GM12878 (cell line): ENCODE data around the gene SCRN1. TPM values are rescaled to one million over a fixed set of nuclear protein-coding genes. Genes with fewer than 3 reads are reported as not detected.

Experiments
- ATF7 ChIP-seq: fragments of 450-650 bp; IDR thresholded peaks from 2 replicates; pipeline ENCODE4 v1.6.1; 2016; ENCODE audit warnings: low read depth, mild to moderate bottlenecking
- BRCA1 ChIP-seq: IDR thresholded peaks from 2 replicates; pipeline ENCODE4 v1.6.1; 2011; ENCODE audit warnings: low read depth, low read length, improper control_type of control experiment
- CBX5 ChIP-seq: sonication (generic); IDR thresholded peaks from 2 replicates; pipeline ENCODE4 v1.6.1; 2016; ENCODE audit warnings: low read depth, moderate library complexity, mild to moderate bottlenecking, inconsistent platforms
- CHD1 ChIP-seq: IDR thresholded peaks from 2 replicates; pipeline ENCODE4 v1.6.1; 2012; ENCODE audit warnings: low read depth, low read length, improper control_type of control experiment
- DPF2 ChIP-seq: fragments of 450-650 bp; IDR thresholded peaks from 2 replicates; pipeline ENCODE4 v1.6.1; 2017; ENCODE audit warnings: mild to moderate bottlenecking
- EGR1 ChIP-seq, 2 experiments: IDR thresholded peaks; 1 replicate in 1 of 2; 2 replicates in 1 of 2; pipeline ENCODE4 v1.6.1; 2011 to 2012; ENCODE audit warnings: low read depth in 2 of 2, low read length in 2 of 2, borderline replicate concordance in 1 of 2, mild to moderate bottlenecking in 1 of 2, moderate library complexity in 1 of 2
- EZH2 ChIP-seq: IDR thresholded peaks from 2 replicates; pipeline ENCODE4 v1.6.1; 2012; ENCODE audit warnings: low read depth, mild to moderate bottlenecking, control low read depth, inconsistent platforms, low read length, borderline replicate concordance; ENCODE audit not compliant: control insufficient read depth
- FOS ChIP-seq: IDR thresholded peaks from 3 replicates; pipeline ENCODE4 v1.6.1; 2011; ENCODE audit warnings: borderline replicate concordance; ENCODE audit not compliant: insufficient read length; ENCODE audit errors: extremely low read depth
- FOXM1 ChIP-seq: IDR thresholded peaks from 2 replicates; pipeline ENCODE4 v1.6.1; 2012; ENCODE audit warnings: low read depth, mild to moderate bottlenecking, inconsistent platforms, low read length, moderate library complexity
- HDAC2 ChIP-seq: fragments of 200-600 bp; sonication (generic); IDR thresholded peaks from 2 replicates; pipeline ENCODE4 v1.6.1; 2017
- IKZF1 ChIP-seq: fragments of 450-650 bp; conservative IDR thresholded peaks from 2 replicates; pipeline ENCODE4 v1.6.1; 2017; ENCODE audit warnings: antibody characterized with exemption, mild to moderate bottlenecking
- IKZF2 ChIP-seq, 2 experiments: fragments of 450-650 bp; IDR thresholded peaks; 2 replicates each; pipeline ENCODE4 v1.6.1; 2017; ENCODE audit warnings: mild to moderate bottlenecking in 2 of 2, moderate library complexity in 2 of 2
- IRF3 ChIP-seq: fragments of 450-650 bp; IDR thresholded peaks from 2 replicates; pipeline ENCODE4 v1.6.1; 2014; ENCODE audit warnings: mild to moderate bottlenecking
- JUND ChIP-seq: IDR thresholded peaks from 2 replicates; pipeline ENCODE4 v1.6.1; 2012; ENCODE audit warnings: low read depth, mild to moderate bottlenecking, low read length, improper control_type of control experiment, moderate library complexity
- MEF2A ChIP-seq: IDR thresholded peaks from 2 replicates; pipeline ENCODE4 v1.6.1; 2011; ENCODE audit warnings: low read depth, mild to moderate bottlenecking, low read length, moderate library complexity; ENCODE audit not compliant: insufficient read depth
- MLLT1 ChIP-seq: fragments of 450-650 bp; IDR thresholded peaks from 2 replicates; pipeline ENCODE4 v1.6.1; 2016; ENCODE audit warnings: mild to moderate bottlenecking
- NRF1 ChIP-seq: conservative IDR thresholded peaks from 2 replicates; pipeline ENCODE4 v1.6.1; 2011; ENCODE audit warnings: mild to moderate bottlenecking, low read depth, low read length, improper control_type of control experiment
- PAX5 ChIP-seq: IDR thresholded peaks from 2 replicates; pipeline ENCODE4 v1.6.1; 2011; ENCODE audit warnings: low read depth, low read length, borderline replicate concordance
- RELB ChIP-seq: fragments of 450-650 bp; IDR thresholded peaks from 2 replicates; pipeline ENCODE4 v1.6.1; 2017; ENCODE audit warnings: low read depth, mild to moderate bottlenecking, moderate library complexity
- RUNX3 ChIP-seq: IDR thresholded peaks from 2 replicates; pipeline ENCODE4 v1.6.1; 2012; ENCODE audit warnings: low read length, inconsistent platforms
- SRF ChIP-seq, 2 experiments: IDR thresholded peaks; 2 replicates each; pipeline ENCODE4 v1.6.1; 2011; ENCODE audit warnings: low read depth in 2 of 2, low read length in 2 of 2, mild to moderate bottlenecking in 1 of 2, moderate library complexity in 1 of 2
- ZBED1 ChIP-seq: IDR thresholded peaks from 2 replicates; pipeline ENCODE4 v1.6.1; 2016; ENCODE audit warnings: borderline replicate concordance
- ZZZ3 ChIP-seq: IDR thresholded peaks from 2 replicates; pipeline ENCODE4 v1.6.1; 2011; ENCODE audit warnings: low read depth; ENCODE audit not compliant: control insufficient read depth, insufficient read length
- polyA plus RNA-seq, 11 experiments: library from polyadenylated mRNA; depleted of rRNA in 4 of 11; unstranded in 6 of 11; stranded (reverse) in 5 of 11; fragments of >200 nt; fragmentation: Nextera tagmentation in 4 of 11; fragmentation: Illumina TruSeq in 1 of 11; extraction: Ambion mirVana in 4 of 11; extraction: Trizol in 1 of 11; gene quantifications; 1 replicate in 1 of 11; 2 replicates in 10 of 11; pipeline versions ENCODE4 v1.2.1 to v1.2.3, GENCODE V29; 2011 to 2016; ENCODE audit warnings: inconsistent platforms in 2 of 11, missing spikeins in 2 of 11, low read depth in 1 of 11
- total RNA-seq, 4 experiments: library from RNA; depleted of rRNA in 3 of 4; stranded (reverse); fragments of >200 nt in 3 of 4; fragmentation: Illumina TruSeq in 1 of 4; extraction: Trizol in 1 of 4; gene quantifications; 2 replicates each; pipeline versions ENCODE4 v1.2.1 to v1.2.3, GENCODE V29; 2013 to 2021
- TF ChIP-seq, protein P1 (sequence below): IDR thresholded peaks from 2 replicates; pipeline ENCODE4 v1.6.1; 2012; ENCODE audit warnings: mild to moderate bottlenecking, low read depth, low read length

The SCRN1 gene
- total and polyA plus RNA-seq, 10 of the 15 experiments (the other 5 are each of a cell fraction or from before 2014, with no cell fraction given), result 11.1 to 67.6 (median 41.7) TPM

DNA sequence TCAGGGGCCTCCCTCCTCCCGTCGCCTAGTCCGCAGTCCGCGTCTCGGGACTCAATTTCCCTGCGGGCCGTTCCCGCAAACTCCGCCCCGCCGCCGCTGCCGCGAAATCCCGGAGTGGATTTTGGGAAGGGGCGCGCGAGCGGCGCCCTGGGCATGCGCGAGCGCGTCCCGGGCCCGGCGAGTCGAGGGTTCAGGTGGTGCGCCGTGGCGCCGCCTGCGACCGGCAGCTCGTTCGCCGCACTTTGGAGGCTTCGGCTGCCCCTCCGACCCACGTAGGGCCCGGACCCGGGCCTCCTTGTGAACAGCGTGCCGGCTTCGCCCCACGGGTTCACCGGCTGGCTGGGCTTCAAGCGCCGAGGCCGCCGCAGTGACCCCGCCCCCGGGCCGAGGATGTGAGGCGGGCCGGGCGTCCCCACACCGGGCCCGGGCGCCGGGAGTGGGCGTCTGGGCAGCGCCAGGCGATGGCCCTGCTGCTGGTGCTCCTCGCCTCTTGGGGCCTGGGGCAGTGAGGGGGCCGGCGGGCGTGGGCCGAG is 38.7 kb upstream of the SCRN1 start, which contains the start of gene PLEKHA8 (continued):
- peak in 1 of 2 experiments; percentile 66; a peak in 2 of 3 replicates for TF ChIP-seq EGR1 (IDR thresholded peaks at IDR 0.05; ENCODE audit: borderline replicate concordance in 1 of 2, low read depth in 2 of 2, low read length in 2 of 2)
- peak; percentile 80 for TF ChIP-seq NRF1
- TF ChIP-seq IKZF1, result peak; percentile 97
- peak; percentile 90 for TF ChIP-seq RUNX3
- no peak for TF ChIP-seq IRF3
- TF ChIP-seq SRF (IDR thresholded peaks at IDR 0.05; ENCODE audit: low read depth in 2 of 2, low read length in 2 of 2), result peak in 1 of 2 experiments; percentile 58; a peak in 1 of 4 replicates
- TF ChIP-seq IKZF2 (IDR thresholded peaks at IDR 0.05), result no peak; a peak in 1 of 4 replicates
- no peak for TF ChIP-seq ZZZ3
- no peak for TF ChIP-seq HDAC2
- peak; percentile 91; the same call in 1 of the 2 replicates for TF ChIP-seq DPF2
- TF ChIP-seq, protein P1, sequence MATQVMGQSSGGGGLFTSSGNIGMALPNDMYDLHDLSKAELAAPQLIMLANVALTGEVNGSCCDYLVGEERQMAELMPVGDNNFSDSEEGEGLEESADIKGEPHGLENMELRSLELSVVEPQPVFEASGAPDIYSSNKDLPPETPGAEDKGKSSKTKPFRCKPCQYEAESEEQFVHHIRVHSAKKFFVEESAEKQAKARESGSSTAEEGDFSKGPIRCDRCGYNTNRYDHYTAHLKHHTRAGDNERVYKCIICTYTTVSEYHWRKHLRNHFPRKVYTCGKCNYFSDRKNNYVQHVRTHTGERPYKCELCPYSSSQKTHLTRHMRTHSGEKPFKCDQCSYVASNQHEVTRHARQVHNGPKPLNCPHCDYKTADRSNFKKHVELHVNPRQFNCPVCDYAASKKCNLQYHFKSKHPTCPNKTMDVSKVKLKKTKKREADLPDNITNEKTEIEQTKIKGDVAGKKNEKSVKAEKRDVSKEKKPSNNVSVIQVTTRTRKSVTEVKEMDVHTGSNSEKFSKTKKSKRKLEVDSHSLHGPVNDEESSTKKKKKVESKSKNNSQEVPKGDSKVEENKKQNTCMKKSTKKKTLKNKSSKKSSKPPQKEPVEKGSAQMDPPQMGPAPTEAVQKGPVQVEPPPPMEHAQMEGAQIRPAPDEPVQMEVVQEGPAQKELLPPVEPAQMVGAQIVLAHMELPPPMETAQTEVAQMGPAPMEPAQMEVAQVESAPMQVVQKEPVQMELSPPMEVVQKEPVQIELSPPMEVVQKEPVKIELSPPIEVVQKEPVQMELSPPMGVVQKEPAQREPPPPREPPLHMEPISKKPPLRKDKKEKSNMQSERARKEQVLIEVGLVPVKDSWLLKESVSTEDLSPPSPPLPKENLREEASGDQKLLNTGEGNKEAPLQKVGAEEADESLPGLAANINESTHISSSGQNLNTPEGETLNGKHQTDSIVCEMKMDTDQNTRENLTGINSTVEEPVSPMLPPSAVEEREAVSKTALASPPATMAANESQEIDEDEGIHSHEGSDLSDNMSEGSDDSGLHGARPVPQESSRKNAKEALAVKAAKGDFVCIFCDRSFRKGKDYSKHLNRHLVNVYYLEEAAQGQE, result no peak
- TF ChIP-seq PAX5, result peak; percentile 22; the same call in 1 of the 2 replicates
- TF ChIP-seq CHD1, result 0 out of 2 replicates have a peak, but pooled peaks have one; percentile 48
- TF ChIP-seq MEF2A, result 0 out of 2 replicates have a peak, but pooled peaks have one; percentile 51
- TF ChIP-seq JUND, result no peak
- TF ChIP-seq ZBED1, result no peak
- peak; percentile 96 for TF ChIP-seq RELB
- peak; percentile 85; the same call in 1 of the 2 replicates for TF ChIP-seq CBX5
- TF ChIP-seq EZH2, result no peak
- no peak for TF ChIP-seq FOS
- no peak for TF ChIP-seq FOXM1
- TF ChIP-seq BRCA1, result no peak
- TF ChIP-seq MLLT1, result no peak
- TF ChIP-seq ATF7, result no peak
- TF ChIP-seq, all 136 proteins: peak for 55
